ENCODE results near the gene RIMBP2.

RIMBP2 gene

GRCh38 chr12:130557201-130557600 lies 158.9 kb downstream of the RIMBP2 start:
- TF ChIP-seq CTCF (IDR thresholded peaks at IDR 0.05) = no peak

GRCh38 chr12:130556486-130557055 lies 159.5 kb downstream of the RIMBP2 start:
- TF ChIP-seq CTCF (IDR thresholded peaks at IDR 0.05) = no peak

- no peak for TF ChIP-seq CTCF (IDR thresholded peaks at IDR 0.05)
Observed at GRCh38 chr12:130555628-130556485, 160.2 kb downstream of the RIMBP2 start.

GRCh38 chr12:130555221-130555620 lies 160.9 kb downstream of the RIMBP2 start:
- no peak for TF ChIP-seq CTCF (IDR thresholded peaks at IDR 0.05)

- no peak for TF ChIP-seq CTCF (IDR thresholded peaks at IDR 0.05)
Observed at GRCh38 chr12:130552483-130552996, 163.6 kb downstream of the RIMBP2 start.

GRCh38 chr12:130549361-130549760 lies 166.7 kb downstream of the RIMBP2 start:
- no peak for TF ChIP-seq CTCF (IDR thresholded peaks at IDR 0.05)

GRCh38 chr12:130547480-130548155 lies 168.5 kb downstream of the RIMBP2 start:
- no peak for TF ChIP-seq CTCF (IDR thresholded peaks at IDR 0.05)

Measured in LNCAP (cell line).